AG08395 (cell line): ENCODE results near the gene ZKSCAN7.
"Not testable (repeated sequence)": the region's sequence is repeated elsewhere in the genome, so short reads cannot be mapped to it uniquely, and the experiment has no call there.

ENCODE experiments used
- DNase-seq: peaks from one replicate; pipeline ENCODE4 v3.0.0; 2012; ENCODE audit warnings: mixed read lengths, low spot score

Gene ZKSCAN7

GRCh38 chr3:44577354-44577952 is 22.5 kb downstream of the ZKSCAN7 start:
- not testable (repeated sequence) for DNase-seq

DNA sequence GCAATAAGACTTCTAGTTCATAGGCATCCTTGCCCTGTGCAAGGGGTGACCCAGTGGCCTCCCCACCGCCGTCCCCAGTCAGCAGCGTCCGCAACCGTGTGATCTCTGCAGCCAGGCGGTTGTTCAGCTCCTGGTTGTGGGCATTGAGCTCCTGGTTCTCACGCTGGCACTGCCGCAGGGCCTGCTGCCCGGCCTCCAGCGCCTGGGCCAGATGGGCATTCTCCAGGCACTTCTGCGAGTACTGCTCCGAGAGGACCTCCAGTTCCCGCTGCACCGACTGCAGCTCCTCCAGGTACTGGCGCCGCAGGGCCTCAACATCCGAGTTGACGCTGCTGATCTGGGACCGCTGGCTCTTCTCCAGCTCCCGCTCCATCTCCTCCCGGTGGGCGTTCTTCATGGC is 23.3 kb downstream of the ZKSCAN7 start:
- DNase-seq = not testable (repeated sequence)

GRCh38 chr3:44578924-44579515 is 24.0 kb downstream of the ZKSCAN7 start:
- DNase-seq = not testable (repeated sequence)

DNA sequence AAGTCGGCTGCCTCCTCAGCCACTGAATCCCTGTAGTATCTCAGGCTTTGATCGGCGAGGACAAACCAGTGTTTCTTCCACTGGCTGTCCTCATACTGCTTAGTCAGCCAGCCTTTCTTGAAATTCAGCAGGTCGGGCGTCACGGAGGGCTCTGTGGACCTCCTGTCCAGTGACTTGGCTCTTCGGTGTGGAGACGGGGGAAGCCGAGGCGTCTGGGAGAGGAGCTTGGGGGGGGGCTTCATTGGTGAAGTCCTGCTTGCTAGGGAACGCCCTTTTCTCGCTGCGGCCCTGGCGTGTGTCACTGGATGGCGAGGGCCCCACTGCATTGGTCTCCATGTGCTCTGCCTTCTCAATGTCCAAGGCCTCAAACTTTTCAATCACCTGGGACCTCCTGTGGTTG is 24.8 kb downstream of the ZKSCAN7 start:
- not testable (repeated sequence) for DNase-seq

- not testable (repeated sequence) for DNase-seq
Observed at GRCh38 chr3:44580971-44581370, 26.0 kb downstream of the ZKSCAN7 start.

DNA sequence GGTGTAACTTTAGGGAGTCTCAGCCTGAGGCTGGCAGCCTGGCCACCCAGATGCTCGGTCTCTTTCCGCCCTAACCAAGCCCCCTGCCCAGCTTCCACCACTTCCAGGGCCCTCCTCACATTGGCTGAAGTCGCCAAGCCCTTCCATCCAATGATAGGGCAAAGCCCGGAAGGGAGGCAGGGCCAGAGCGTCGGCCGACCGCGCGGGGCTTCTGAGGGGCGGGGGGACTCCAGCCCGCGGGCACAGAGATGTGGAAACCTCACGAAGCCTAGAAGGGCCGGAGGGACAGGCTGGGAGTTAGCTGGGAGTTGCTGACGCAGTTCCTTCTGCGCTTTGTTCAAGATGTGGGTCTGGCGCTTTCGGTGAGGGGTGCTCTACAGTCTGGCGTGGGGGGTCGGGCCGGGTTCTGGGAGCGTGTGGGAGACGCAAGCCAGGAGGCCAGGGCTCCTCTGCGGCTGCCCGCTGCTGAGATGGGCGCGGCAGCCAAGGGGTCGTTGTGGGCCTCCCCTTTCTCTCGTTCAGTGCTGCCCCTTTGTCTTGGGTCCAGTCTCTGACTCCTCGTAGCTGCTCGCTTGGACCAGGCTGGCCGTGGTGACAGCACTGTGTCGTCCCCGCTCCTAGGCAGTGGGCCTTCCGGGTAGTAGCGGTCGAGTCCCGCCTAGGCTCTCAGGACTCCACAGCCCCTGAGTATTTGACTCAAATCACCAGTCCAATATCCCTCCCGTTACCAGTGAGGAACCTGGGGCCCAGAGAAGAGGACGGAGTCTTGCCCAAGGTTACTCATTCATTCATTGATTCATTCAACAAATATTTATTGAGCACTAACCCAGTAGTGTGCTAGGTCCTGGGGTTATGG is 29.9 kb downstream of the ZKSCAN7 start, which contains the start of gene ZNF660:
Gene ZNF660, plus strand, starts transcription at position 319 of the 856 bp plus-strand sequence. CDS start 9,230 bp downstream, outside the sequence.
- DNase-seq = peak; percentile 73

DNA sequence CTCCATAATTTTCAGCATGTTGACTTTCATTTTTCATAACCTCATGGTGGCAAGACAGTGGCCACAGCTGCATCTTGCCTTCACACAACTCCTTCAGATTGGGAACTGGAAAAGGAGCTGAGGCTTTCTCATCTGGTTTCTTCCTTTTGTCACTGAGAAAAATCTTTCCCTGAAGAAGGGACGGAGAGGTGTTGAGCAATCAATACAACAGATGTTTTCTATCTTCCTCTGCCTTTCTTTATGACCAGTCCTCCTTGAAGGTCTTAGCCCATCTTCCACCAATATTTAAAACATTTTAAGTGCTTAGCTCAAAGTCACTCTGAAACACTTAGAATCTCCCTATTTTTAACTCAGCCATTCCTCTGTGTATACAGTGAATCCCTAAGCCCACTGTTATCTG is 41.6 kb downstream of the ZKSCAN7 start:
- DNase-seq = no peak

DNA sequence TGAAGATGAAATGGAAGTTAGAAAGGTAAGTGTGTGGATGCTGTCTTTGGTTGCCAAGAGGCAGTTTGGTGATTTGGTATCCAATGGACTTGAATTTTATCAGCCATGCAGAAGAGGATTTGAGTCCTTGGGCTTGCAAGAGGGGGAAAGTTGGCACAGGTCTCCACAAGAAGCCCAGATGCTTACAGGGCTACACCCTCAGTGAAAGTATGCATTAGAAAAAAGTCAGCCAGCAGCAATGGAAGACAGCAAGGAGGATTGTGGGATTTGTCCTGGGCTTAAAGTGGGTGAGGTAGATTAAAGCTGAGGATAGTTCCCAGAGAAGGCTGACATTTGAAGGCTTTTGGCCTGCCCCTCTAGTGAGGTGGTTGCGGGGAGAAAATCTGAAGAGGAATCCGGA is 46.8 kb downstream of the ZKSCAN7 start:
- DNase-seq = no peak

GRCh38 chr3:44612678-44613077 is 57.7 kb downstream of the ZKSCAN7 start:
- no peak for DNase-seq
